Motor neuron (in vitro differentiated cells): ENCODE measurements around the gene TMEM130. TPM values are rescaled to one million over a fixed set of nuclear protein-coding genes. Genes with fewer than 3 reads are reported as not detected.

Experiments
- ATAC-seq, 8 experiments: fragments of 200-7000 bp; cut with Tn5 transposase; replicated peaks in 6 of 8; 2 replicates each; pipeline ENCODE4 v1.8.0; 2021; ENCODE audit warnings: mild to moderate bottlenecking in 8 of 8, moderate library complexity in 8 of 8
- H3K27ac ChIP-seq, 2 donors: fragments of 250-450 bp; sonication (Bioruptor Pico); 2 replicates each; pipeline ENCODE4 v1.9.0; 2021; ENCODE audit warnings: antibody characterized with exemption in 2 of 2, mild to moderate bottlenecking in 2 of 2, moderate library complexity in 1 of 2
- H3K4me1 ChIP-seq, 2 donors: fragments of 250-450 bp; sonication (Bioruptor Pico); replicated peaks in 1 of 2; 2 replicates each; pipeline ENCODE4 v1.6.1; 2021; ENCODE audit warnings: antibody characterized with exemption in 2 of 2, mild to moderate bottlenecking in 2 of 2, moderate library complexity in 1 of 2
- H3K4me3 ChIP-seq, 5 donors: fragments of 250-450 bp; sonication (Bioruptor Pico); 2 replicates each; pipeline ENCODE4 v1.9.0; 2021; ENCODE audit warnings: antibody characterized with exemption in 5 of 5, mild to moderate bottlenecking in 5 of 5, moderate library complexity in 4 of 5
- WGBS, 10 experiments: fragments of 450-650 bp; shearing (Covaris generic); methylation state at CpG; one replicate each; pipeline ENCODE4 v1.0.0; 2022; 5-methylcytosine and 5-hydroxymethylcytosine counted together
- in situ Hi-C, 9 experiments: fragments of 400-800 bp; cut with MboI; loops; one replicate each; pipeline ENCODE4 v1.15.0; 2021; ENCODE audit warnings: low sequenced_read_pairs in 9 of 9, low pct_unique_long_range_greater_than_20kb in 2 of 9; ENCODE audit not compliant: unreplicated experiment in 9 of 9
- total RNA-seq, 8 experiments: library from RNA; unstranded; fragments of 300-600 nt; gene quantifications; 2 replicates each; pipeline versions ENCODE4 v1.2.3 to v1.2.4, GENCODE V29; 2022

TMEM130 gene
- total RNA-seq, 8 experiments from 2014 or later = 0.20 to 27.4 (median 7.6) TPM

DNA sequence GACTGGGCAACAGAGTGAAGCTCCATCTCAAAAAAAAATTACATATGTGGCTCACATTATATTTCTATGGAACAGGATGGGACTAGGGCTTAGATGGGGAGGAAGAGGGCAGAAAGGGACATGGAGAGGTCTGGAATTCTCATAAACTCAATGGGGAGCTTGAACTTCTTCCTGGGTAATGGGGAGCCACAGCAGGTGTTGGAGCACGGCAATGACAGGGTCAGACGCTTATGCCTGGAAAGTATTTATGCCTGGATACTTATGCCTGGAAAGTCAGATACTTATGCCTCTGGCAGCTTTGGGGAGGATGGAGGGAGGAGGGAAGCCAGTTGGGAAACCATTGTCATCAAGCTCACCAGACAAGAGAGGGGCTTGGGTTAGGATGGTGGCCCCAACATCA is 36.8 kb downstream of the TMEM130 start:
- 80 to 100% (median 100%) methylated on average over 1 to 2 of the region's 2 CpGs; no CpG with 5 or more reads in 6 of the 10 experiments for WGBS, 10 experiments
- no peak overlapping the region for H3K27ac ChIP-seq
- ATAC-seq = no peak
- in situ Hi-C loops = loop anchor here in 7 of 9 experiments (10.0 to 25.0 kb wide), 5 partner anchors 396 to 546 kb away; partner anchors contain the start of gene BRI3 (in 1 of the 7)
- no peaks in the 10 kb centered on the region for H3K4me1 ChIP-seq
- H3K4me3 ChIP-seq = no peak overlapping the region

DNA sequence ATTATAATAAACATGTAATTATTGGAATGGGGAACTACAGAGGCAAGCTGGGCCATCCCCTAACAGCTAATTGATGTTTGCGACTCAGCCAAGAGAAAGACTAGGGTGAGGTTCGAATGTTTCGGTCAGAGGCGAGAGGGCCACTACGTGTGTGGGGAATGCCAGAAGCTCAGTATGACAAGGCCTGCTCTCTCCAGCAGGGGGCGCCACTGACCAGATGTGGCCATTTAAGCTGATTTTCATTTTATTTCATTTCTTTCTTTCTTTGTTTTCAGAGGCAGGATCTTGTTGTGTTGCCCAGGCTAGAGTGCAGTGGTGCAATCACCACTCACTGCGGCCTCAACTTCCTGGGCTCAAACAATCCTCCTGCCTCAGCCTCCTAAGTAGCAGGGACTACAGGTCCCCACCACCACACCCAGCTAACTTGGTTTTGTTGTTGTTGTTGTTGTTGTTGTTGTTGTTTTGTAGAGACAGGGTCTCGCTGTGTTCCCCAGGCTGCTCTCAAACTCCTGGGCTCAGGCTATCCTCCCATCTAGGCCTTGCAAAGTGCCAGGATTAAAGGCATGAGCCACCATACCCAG is 38.1 kb downstream of the TMEM130 start:
- 38 to 77% (median 60%) methylated on average over 2 to 4 of the region's 8 CpGs; no CpG with 5 or more reads in 4 of the 10 experiments for WGBS, 10 experiments
- no peaks in the 10 kb centered on the region for H3K4me1 ChIP-seq
- in situ Hi-C loops = loop anchor here in 7 of 9 experiments (10.0 to 25.0 kb wide), 5 partner anchors 394 to 544 kb away; partner anchors contain the start of gene BRI3 (in 1 of the 7)
- H3K4me3 ChIP-seq = no peak overlapping the region
- no peak overlapping the region for H3K27ac ChIP-seq
- no peak for ATAC-seq

DNA sequence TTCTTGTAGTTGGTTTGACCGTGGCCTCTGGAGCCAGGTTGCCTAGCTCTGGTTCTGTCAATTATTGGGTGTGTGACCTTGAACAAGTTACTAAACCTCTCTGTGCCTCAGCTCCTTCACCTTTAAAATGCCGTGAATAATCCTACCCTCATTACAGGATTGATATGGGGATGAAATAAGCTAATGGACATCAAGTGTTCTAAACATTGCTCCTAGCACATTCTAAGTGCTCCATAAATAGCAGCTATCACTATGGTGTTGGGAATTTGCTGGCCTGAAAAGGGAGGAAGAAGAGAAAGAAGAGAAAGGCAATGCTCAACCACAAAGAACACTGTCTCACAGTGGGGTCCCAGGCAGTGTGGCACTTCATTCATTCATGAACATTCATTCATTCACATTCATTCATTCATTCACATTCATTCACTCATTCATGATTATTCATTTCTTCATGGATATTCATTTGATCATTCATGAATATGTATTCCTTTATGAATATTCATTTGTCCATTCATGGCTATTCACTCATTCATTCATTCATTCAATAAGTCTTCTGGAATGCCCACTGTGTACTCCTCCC is 38.8 kb downstream of the TMEM130 start:
- H3K4me3 ChIP-seq = no peak overlapping the region
- no peak overlapping the region for H3K27ac ChIP-seq
- in situ Hi-C loops = loop anchor here in 7 of 9 experiments (10.0 to 25.0 kb wide), 5 partner anchors 394 to 544 kb away; partner anchors contain the start of gene BRI3 (in 1 of the 7)
- WGBS, 10 experiments = 10 to 100% (median 90%) methylated on average over 1 to 2 of the region's 2 CpGs; no CpG with 5 or more reads in 3 of the 10 experiments
- no peaks in the 10 kb centered on the region for H3K4me1 ChIP-seq
- no peak for ATAC-seq

GRCh38 chr7:98828368-98828767 is 41.4 kb downstream of the TMEM130 start:
- WGBS, 10 experiments = 33 to 100% (median 100%) methylated on average over 1 to 7 of the region's 8 CpGs; no CpG with 5 or more reads in 3 of the 10 experiments
- Histone ChIP-seq H3K4me3 (no peak overlapping the region), H3K27ac (no peak overlapping the region), H3K4me1 (no peaks in the 10 kb centered on the region)
- no peak for ATAC-seq
- in situ Hi-C loops = loop anchor here in 5 of 9 experiments (25.0 kb wide), 3 partner anchors 391 to 541 kb away; partner anchors contain the start of gene BRI3 (in 1 of the 5)

DNA sequence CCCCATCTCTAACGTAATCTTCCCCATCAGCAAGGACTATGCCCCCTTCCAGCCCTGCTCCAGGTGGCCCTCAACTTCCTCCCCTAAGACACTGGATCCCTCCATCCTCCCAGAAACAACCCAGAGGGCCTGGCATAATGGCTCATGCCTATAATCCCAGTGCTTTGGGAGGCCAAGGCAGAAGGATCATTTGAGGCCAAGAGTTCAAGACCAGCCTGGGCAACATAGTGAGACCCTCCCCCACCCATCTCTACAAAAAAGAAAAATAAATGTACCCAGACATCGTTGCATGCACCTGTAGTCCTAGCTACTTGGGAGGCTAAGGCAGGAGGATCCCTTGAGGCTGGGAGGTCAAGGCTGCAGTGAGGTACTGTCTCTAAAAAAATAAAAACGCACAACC is 42.6 kb downstream of the TMEM130 start:
- H3K4me1 ChIP-seq = peaks cover 3 to 4% of the 10 kb centered on the region in 2 donors
- ATAC-seq = no peak
- in situ Hi-C loops = loop anchor here in 5 of 9 experiments (25.0 kb wide), 3 partner anchors 390 to 540 kb away; partner anchors contain the start of gene BRI3 (in 1 of the 5)
- no peak overlapping the region for H3K4me3 ChIP-seq
- WGBS, 10 experiments = 57 to 100% (median 95%) methylated on average over 1 to 2 of the region's 3 CpGs; no CpG with 5 or more reads in 6 of the 10 experiments
- no peak overlapping the region for H3K27ac ChIP-seq

GRCh38 chr7:98826811-98827231 is 43.0 kb downstream of the TMEM130 start:
- in situ Hi-C loops = loop anchor here in 5 of 9 experiments (25.0 kb wide), 3 partner anchors 390 to 540 kb away; partner anchors contain the start of gene BRI3 (in 1 of the 5)
- H3K27ac ChIP-seq = no peak overlapping the region

GRCh38 chr7:98826387-98826786 is 43.4 kb downstream of the TMEM130 start:
- Histone ChIP-seq H3K4me3 (no peak overlapping the region), H3K27ac (no peak overlapping the region), H3K4me1 (peaks cover 3 to 5% of the 10 kb centered on the region in 2 donors)
- in situ Hi-C loops = loop anchor here in 5 of 9 experiments (25.0 kb wide), 3 partner anchors 389 to 539 kb away; partner anchors contain the start of gene BRI3 (in 1 of the 5)
- no peak for ATAC-seq
- 11 to 100% (median 91%) methylated on average over 1 to 9 of the region's 20 CpGs; no CpG with 5 or more reads in 4 of the 10 experiments for WGBS, 10 experiments

More at GRCh38 chr7:98826811-98827231, 43.0 kb downstream of the TMEM130 start:
- ATAC-seq = peak in 3 of 8 experiments; percentile 38 to 83 (median 65)
- H3K4me3 ChIP-seq = no peak overlapping the region
- peaks cover 3 to 5% of the 10 kb centered on the region in 2 donors for H3K4me1 ChIP-seq
- 0 to 70% (median 3%) methylated on average over 1 to 3 of the region's 13 CpGs; no CpG with 5 or more reads in 6 of the 10 experiments for WGBS, 10 experiments

GRCh38 chr7:98823226-98823625 is 46.6 kb downstream of the TMEM130 start:
- WGBS, 10 experiments = 48 to 100% (median 80%) methylated on average over 1 to 3 of the region's 4 CpGs; no CpG with 5 or more reads in 5 of the 10 experiments
- no peak for ATAC-seq
- H3K4me3 ChIP-seq = no peak overlapping the region
- peaks cover 3 to 9% of the 10 kb centered on the region in 2 donors for H3K4me1 ChIP-seq
- H3K27ac ChIP-seq = no peak overlapping the region
- in situ Hi-C loops = no loop called here

- Histone ChIP-seq H3K4me1 (peaks cover 4 to 15% of the 10 kb centered on the region in 2 donors), H3K27ac (no peak overlapping the region), H3K4me3 (no peak overlapping the region)
- in situ Hi-C loops = no loop called here
- ATAC-seq = no peak
- 83 to 100% (median 100%) methylated on average over 1 of the region's 1 CpG; no CpG with 5 or more reads in 6 of the 10 experiments for WGBS, 10 experiments
These were observed 48.5 kb downstream of the TMEM130 start for GRCh38 chr7:98821348-98821747.

GRCh38 chr7:98816967-98817710 is 52.7 kb downstream of the TMEM130 start:
- 50 to 81% (median 80%) methylated on average over 1 to 2 of the region's 3 CpGs; no CpG with 5 or more reads in 5 of the 10 experiments for WGBS, 10 experiments
- in situ Hi-C loops = no loop called here
- ATAC-seq = no peak

DNA sequence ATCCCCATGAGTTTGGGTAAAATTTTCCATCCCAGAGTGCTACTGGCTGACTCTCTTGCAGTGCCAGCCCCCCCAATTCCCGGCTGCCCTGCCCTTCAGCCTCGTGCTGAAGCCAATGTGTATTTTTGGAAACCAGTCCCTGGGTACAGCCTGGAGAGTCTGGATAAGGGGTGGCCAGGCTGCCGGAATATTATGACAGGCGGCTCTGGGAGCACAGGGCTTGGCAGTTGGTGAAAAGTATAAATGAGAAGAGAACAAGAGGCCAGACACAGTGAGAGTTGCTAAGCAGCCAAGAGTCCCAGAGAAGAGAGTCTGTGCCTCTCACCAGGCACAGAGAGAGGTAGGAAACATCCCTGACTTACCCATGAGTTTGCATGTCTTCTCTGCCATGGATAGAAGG is 53.6 kb downstream of the TMEM130 start:
- WGBS, 10 experiments = 0 to 81% (median 63%) methylated on average over 1 to 4 of the region's 4 CpGs; no CpG with 5 or more reads in 4 of the 10 experiments
- in situ Hi-C loops = no loop called here
- H3K27ac ChIP-seq = no peak overlapping the region

More at GRCh38 chr7:98816967-98817710, 52.7 kb downstream of the TMEM130 start:
- Histone ChIP-seq H3K27ac (no peak overlapping the region), H3K4me3 (no peak overlapping the region), H3K4me1 (peaks cover 6 to 16% of the 10 kb centered on the region in 2 donors)

DNA sequence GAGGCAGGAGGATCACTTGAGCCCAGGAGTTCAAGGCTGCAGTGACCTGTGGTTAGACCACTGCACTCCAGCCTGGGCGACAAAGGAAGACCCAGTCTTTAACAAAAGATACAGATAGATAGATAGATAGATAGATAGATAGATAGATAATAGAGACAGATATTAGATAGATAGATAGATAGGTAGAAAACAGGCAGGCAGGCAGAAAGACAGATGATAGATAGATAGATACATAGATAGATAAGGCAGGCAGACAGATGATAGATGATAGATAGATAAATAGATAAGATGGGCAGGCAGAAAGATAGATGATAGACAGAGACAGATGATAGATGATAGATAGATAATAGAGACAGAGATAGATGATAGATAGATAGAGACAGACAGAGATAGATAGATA is 54.5 kb downstream of the TMEM130 start:
- Histone ChIP-seq H3K4me3 (no peak overlapping the region), H3K27ac (no peak overlapping the region), H3K4me1 (peaks cover 11 to 22% of the 10 kb centered on the region in 2 donors)
- 0 to 100% (median 40%) methylated on average over 1 of the region's 1 CpG; no CpG with 5 or more reads in 2 of the 10 experiments for WGBS, 10 experiments
- ATAC-seq = no peak
- in situ Hi-C loops = no loop called here

More for the DNA sequence above, 53.6 kb downstream of the TMEM130 start:
- no peak overlapping the region for H3K4me3 ChIP-seq
- peaks cover 6 to 16% of the 10 kb centered on the region in 2 donors for H3K4me1 ChIP-seq
- ATAC-seq = peak in 3 of 8 experiments; percentile 40 to 84 (median 58)
